Gastrocnemius medialis (tissue), 4 donors: ENCODE data around the gene CHRNA10.
"Not testable (repeated sequence)": the region's sequence is repeated elsewhere in the genome, so short reads cannot be mapped to it uniquely, and the experiment has no call there.

Source experiments
- CTCF ChIP-seq, 5 experiments: fragments of 450-650 bp in 3 of 5; fragments of 200-600 bp in 2 of 5; sonication (generic) in 2 of 5; IDR thresholded peaks in 4 of 5; conservative IDR thresholded peaks in 1 of 5; 1 replicate in 4 of 5; 2 replicates in 1 of 5; pipeline ENCODE4 v1.5.1; 2016 to 2019; ENCODE audit warnings: antibody characterized with exemption in 5 of 5, mild to moderate bottlenecking in 3 of 5, moderate library complexity in 3 of 5
- POLR2A ChIP-seq, 2 donors: fragments of 450-650 bp; IDR thresholded peaks; one replicate each; pipeline ENCODE4 v1.6.1; 2017; ENCODE audit warnings: antibody characterized with exemption in 2 of 2, mild to moderate bottlenecking in 2 of 2, moderate library complexity in 2 of 2

GRCh38 chr11:3657331-3657730 lies 13.9 kb downstream of the CHRNA10 start:
- not testable (repeated sequence) for TF ChIP-seq CTCF (IDR thresholded peaks at IDR 0.05 in 4 of 5, conservative IDR thresholded peaks at IDR 0.05 in 1 of 5); POLR2A (IDR thresholded peaks at IDR 0.05)
